GM19463 (cell line): Measurements from ENCODE around the gene SPZ1.
"Not testable (repeated sequence)": the region's sequence is repeated elsewhere in the genome, so short reads cannot be mapped to it uniquely, and the experiment has no call there.

Experiments
- ATAC-seq: cut with Tn5 transposase; IDR thresholded peaks from one replicate; pipeline ENCODE4 v1.9.1; 2021; ENCODE audit warnings: mild to moderate bottlenecking, moderate library complexity; ENCODE audit not compliant: unreplicated experiment

The SPZ1 gene

DNA sequence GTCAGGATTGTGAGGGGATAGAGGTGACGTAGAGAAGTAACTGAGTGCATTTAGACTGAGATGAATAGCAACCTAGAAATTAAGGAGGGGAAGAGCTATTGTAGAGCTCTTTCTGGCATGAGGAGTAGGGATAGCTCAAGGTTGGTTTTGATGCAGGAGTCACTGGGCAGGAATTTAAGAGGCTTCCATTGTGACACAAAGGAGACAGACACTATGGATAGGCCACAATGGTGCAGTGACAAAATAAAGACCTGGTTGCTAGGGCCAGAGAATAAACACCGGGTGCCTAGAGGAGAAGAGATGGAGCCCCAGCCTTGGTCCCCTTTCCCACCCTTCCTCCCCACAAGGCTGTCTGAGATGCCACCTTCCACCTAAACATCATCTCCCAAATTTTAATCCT, at the start of gene SPZ1:
TSS of gene SPZ1 (plus strand) at position 301 of the 400 bp plus-strand sequence. CDS start 214 bp downstream, outside the sequence.
- ATAC-seq = no peak

GRCh38 chr5:80270543-80270942, 49.3 kb upstream of the SPZ1 start:
- not testable (repeated sequence) for ATAC-seq

- ATAC-seq = no peak
These were observed 44.5 kb upstream of the SPZ1 start for GRCh38 chr5:80275347-80275746.

GRCh38 chr5:80276186-80276585, 43.6 kb upstream of the SPZ1 start:
- ATAC-seq = no peak

- no peak for ATAC-seq
These were observed 42.6 kb upstream of the SPZ1 start for GRCh38 chr5:80277191-80277590.

GRCh38 chr5:80282054-80282453, 37.7 kb upstream of the SPZ1 start:
- ATAC-seq = no peak

GRCh38 chr5:80283360-80283759, 36.4 kb upstream of the SPZ1 start:
- ATAC-seq = no peak

- ATAC-seq = no peak
These were observed 35.1 kb upstream of the SPZ1 start for GRCh38 chr5:80284720-80285119.

DNA sequence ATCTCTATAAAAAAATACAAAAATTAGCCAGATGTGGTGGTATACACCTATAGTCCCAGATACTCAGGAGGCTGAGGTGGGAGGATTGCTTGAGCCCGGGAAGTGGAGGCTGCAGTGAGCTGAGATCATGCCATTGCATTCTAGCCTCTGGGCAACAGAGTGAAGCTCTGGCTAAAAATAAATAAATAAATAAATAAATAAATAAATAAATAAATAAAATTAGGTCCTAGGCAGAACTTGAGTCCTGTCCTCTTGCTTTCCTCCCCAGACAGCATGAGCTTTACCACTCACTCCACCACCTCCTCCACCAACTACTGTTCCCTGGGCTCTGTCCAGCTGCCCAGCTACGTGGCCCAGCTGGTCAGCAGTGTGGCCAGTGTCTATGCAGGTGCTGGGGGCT, 31.6 kb upstream of the SPZ1 start:
- ATAC-seq = no peak

DNA sequence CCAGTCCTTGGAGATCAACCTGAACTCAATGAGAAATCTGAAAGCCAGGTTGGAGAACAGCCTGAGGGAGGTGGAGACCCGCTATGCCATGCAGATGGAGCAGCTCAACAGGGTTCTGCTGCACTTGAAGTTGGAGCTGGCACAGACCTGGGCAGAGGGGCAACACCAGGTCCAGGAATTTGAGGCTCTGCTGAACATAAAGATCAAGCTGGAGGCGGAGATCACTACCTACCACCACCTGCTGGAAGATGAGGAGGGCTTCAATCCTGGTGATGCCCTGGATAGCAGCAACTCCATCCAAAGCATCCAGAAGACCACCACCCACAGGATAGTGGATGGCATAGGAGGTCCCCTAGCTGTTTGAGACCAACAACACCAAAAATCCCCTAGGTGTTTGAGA, 30.5 kb upstream of the SPZ1 start:
- no peak for ATAC-seq

DNA sequence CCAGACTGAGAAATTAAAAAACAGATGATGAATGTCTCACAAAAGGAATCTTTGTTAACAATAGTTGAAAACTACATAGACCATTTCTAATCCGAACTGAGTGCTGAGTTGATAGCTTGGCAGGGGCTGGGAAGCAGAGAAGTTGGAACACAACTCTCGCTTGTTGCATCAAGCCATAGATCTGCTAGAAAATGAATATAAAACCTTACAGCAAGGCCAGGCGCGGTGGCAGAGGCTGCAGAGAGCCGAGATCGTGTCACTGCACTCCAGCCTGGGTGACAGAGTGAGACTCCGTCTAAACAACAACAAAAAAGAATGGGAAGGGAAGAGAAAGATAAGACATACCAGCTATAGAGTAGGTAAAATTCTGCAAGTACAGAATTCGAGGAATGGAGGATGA, 28.0 kb upstream of the SPZ1 start:
- no peak for ATAC-seq

DNA sequence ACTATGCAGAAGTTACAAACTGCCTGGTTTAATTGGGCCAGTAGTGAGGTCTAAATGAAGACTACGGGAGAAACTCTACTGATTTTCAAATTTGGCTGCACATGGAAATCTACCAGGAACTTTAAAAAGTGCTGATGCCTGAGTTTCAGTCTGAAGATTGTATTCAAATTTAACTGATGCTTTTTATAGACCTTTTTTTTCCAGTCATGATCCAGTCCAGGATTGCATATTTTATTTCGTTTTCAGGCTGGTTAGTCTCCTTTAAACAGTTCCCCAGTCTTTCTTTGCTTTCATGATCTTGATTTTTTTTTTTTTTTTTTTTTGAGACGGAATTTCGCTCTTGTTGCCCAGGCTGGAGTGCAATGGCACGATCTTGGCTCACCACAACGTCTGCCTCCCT, 23.7 kb upstream of the SPZ1 start:
- no peak for ATAC-seq

DNA sequence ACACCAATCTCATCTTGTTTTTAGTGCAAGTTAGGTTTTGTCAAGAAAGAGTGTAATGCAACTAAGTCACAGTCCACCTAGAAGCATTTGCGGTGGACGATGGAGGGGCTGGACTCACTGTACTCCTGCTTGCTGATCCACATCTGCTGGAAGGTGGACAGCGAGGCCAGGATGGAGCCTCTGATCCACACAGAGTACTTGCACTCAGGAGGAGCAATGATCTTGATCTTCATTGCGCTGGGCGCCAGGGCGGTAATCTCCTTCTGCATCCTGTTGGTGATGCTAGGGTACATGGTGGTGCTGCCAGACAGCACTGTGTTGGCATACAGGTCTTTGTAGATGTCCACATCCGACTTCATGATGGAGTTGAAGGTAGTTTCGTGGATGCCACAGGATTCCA, 20.2 kb upstream of the SPZ1 start:
- no peak for ATAC-seq

GRCh38 chr5:80300125-80300524, 19.7 kb upstream of the SPZ1 start:
- ATAC-seq = no peak

GRCh38 chr5:80300796-80301195, 19.0 kb upstream of the SPZ1 start:
- not testable (repeated sequence) for ATAC-seq

- ATAC-seq = not testable (repeated sequence)
These were observed 18.5 kb upstream of the SPZ1 start for GRCh38 chr5:80301342-80301741.

GRCh38 chr5:80302636-80303035, 17.2 kb upstream of the SPZ1 start:
- no peak for ATAC-seq

GRCh38 chr5:80308526-80308925, 11.3 kb upstream of the SPZ1 start:
- no peak for ATAC-seq

GRCh38 chr5:80309871-80310665, 9.7 kb upstream of the SPZ1 start:
- no peak for ATAC-seq

GRCh38 chr5:80315244-80315643, 4.6 kb upstream of the SPZ1 start:
- no peak for ATAC-seq

- no peak for ATAC-seq
These were observed 1.6 kb upstream of the SPZ1 start for GRCh38 chr5:80318212-80318611.

DNA sequence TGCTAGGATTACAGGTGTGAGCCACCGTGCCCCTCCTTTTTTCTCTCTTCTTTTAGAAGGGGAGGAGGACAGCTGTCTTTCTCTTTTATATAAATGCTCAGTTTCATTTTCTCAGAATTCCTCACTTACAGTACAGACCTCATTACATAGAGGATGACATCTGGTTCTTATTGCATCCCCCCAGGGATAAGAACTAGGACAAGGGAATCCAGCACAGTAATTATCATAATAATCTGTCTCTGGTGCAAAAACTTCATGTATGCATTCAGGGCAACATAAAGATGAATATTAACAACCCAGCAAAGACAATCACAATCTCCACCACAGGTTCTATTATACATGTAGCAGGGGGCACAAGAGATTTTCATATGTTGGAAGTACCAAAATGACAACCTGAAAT, 5.1 kb downstream of the SPZ1 start:
- ATAC-seq = no peak

GRCh38 chr5:80326468-80326867, 6.7 kb downstream of the SPZ1 start:
- ATAC-seq = no peak
